Islet of Langerhans (tissue), 1 donor: ENCODE results near the gene NHSL2.

Experiments used
- FAIRE-seq: peaks from one replicate; lab custom pipeline; 2011; peaks lifted over from hg19 to GRCh38; lab: Jason Lieb, UNC

Gene NHSL2

GRCh38 chrX:72110876-72111708, 200.4 kb downstream of the NHSL2 start:
- no peak for FAIRE-seq

- no peak for FAIRE-seq
These were observed 202.8 kb downstream of the NHSL2 start for GRCh38 chrX:72113461-72113860.

GRCh38 chrX:72114306-72114705, 203.7 kb downstream of the NHSL2 start:
- no peak for FAIRE-seq

GRCh38 chrX:72114807-72115206, 204.2 kb downstream of the NHSL2 start:
- FAIRE-seq, result no peak

- FAIRE-seq, result no peak
These were observed 204.7 kb downstream of the NHSL2 start for GRCh38 chrX:72115380-72115779.

- no peak for FAIRE-seq
These were observed 207.1 kb downstream of the NHSL2 start for GRCh38 chrX:72117636-72118210.

- FAIRE-seq, result no peak
These were observed 210.2 kb downstream of the NHSL2 start for GRCh38 chrX:72120837-72121236.

- FAIRE-seq, result no peak
These were observed 210.7 kb downstream of the NHSL2 start for GRCh38 chrX:72121383-72121782.

- no peak for FAIRE-seq
These were observed 212.1 kb downstream of the NHSL2 start for GRCh38 chrX:72122621-72123337.

- no peak for FAIRE-seq
These were observed 213.0 kb downstream of the NHSL2 start for GRCh38 chrX:72123471-72124185.

- no peak for FAIRE-seq
These were observed 214.0 kb downstream of the NHSL2 start for GRCh38 chrX:72124540-72125201.

GRCh38 chrX:72125331-72126047, 214.8 kb downstream of the NHSL2 start:
- no peak for FAIRE-seq

GRCh38 chrX:72126048-72126415, 215.4 kb downstream of the NHSL2 start:
- FAIRE-seq, result no peak

GRCh38 chrX:72126539-72127140, 216.0 kb downstream of the NHSL2 start:
- FAIRE-seq, result no peak

GRCh38 chrX:72127332-72127731, 216.7 kb downstream of the NHSL2 start:
- FAIRE-seq, result no peak

- FAIRE-seq, result no peak
These were observed 217.7 kb downstream of the NHSL2 start for GRCh38 chrX:72128183-72128834.

GRCh38 chrX:72128881-72129280, 218.2 kb downstream of the NHSL2 start:
- FAIRE-seq, result no peak

GRCh38 chrX:72129661-72130060, 219.0 kb downstream of the NHSL2 start:
- FAIRE-seq, result no peak

- FAIRE-seq, result no peak
These were observed 219.6 kb downstream of the NHSL2 start for GRCh38 chrX:72130156-72130761.

- no peak for FAIRE-seq
These were observed 220.2 kb downstream of the NHSL2 start for GRCh38 chrX:72130762-72131250.
